DMS53 (cell line): Measurements from ENCODE around the gene RIIAD1.
"Not testable (repeated sequence)": the region's sequence is repeated elsewhere in the genome, so short reads cannot be mapped to it uniquely, and the experiment has no call there.

Experiments
- DNase-seq: peaks from one replicate; lab custom pipeline; 2025; lab: John Stamatoyannopoulos, UW

RIIAD1 gene

GRCh38 chr1:151711044-151711800 is 10.1 kb upstream of the RIIAD1 start:
- no peak for DNase-seq

- DNase-seq, result peak; percentile 96
These were observed 9.4 kb upstream of the RIIAD1 start for GRCh38 chr1:151711951-151712350.

GRCh38 chr1:151713044-151713443 is 8.3 kb upstream of the RIIAD1 start:
- DNase-seq, result peak; percentile 96

DNA sequence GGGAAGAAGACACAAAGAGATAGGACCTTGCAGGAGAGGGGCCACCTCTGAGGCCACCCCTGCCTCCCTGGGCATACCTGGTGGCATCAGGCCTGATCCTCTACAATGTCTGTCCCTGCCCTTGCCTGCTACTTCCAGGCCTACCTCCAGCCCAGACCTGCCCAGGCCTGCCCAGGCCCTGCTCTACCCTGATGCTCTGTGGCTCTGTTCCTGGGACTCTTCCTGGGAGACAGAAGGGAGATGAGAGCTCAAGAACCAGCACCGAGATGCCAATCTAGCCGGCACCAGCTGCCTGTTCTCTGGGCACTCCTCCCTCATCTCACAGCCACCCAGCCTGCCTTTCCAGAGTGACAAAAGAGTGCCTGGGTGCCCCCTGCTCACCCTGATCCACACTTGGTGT is 7.4 kb upstream of the RIIAD1 start:
- peak; percentile 71 for DNase-seq

GRCh38 chr1:151714820-151715725 is 6.2 kb upstream of the RIIAD1 start:
- peak; percentile 44 for DNase-seq

GRCh38 chr1:151715726-151716404 is 5.5 kb upstream of the RIIAD1 start:
- peak; percentile 79 for DNase-seq

- DNase-seq, result no peak
These were observed 4.9 kb upstream of the RIIAD1 start for GRCh38 chr1:151716405-151716762.

- peak; percentile 99 for DNase-seq
These were observed 4.3 kb upstream of the RIIAD1 start, which contains the start of gene CELF3 for GRCh38 chr1:151716771-151717631. TSS of gene CELF3 (minus strand) at chr1:151716803. CDS start at chr1:151716020, 783 bp downstream.

- DNase-seq, result peak; percentile 23
These were observed 3.3 kb upstream of the RIIAD1 start for GRCh38 chr1:151718011-151718431.

DNA sequence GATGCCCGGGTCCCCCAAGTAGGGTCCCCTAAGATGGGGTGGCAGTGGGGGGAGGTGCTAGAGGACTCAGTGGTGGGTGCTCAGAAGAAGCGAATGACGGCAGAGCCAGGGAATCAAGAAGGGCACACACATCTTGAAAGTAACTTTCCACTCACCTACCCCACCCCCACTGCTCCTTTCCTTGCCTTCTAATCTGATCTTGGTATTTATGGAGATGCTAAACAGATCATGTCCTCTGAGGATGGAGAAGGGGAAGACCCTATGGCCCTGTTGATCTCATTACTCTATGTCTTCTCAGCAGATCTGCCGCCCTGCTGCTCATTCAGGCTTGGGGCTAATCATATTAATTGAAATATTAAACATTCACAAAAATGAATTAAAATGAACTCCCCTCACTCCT is 2.7 kb upstream of the RIIAD1 start:
- no peak for DNase-seq

GRCh38 chr1:151720125-151720524 is 1.2 kb upstream of the RIIAD1 start:
- no peak for DNase-seq

DNA sequence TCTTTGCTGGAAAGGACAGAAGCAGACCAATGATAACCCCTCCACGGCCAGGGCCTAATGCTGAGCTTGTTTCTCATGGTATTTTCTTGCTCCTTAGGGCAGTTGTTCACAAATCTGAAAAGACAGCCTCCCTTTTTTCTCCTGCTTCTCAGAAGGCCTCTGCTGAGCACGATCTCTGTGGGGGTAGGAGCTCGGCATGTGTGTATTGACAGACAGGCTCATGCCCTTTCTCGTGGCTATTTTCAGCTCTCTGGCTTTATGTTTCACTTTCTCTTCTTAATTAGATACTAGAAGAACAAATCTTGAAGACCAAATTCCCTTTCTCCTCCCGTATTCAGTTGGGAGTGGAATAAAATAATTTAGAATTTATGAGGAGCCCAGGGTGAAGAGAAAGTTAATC is 768 bp upstream of the RIIAD1 start:
- no peak for DNase-seq

DNA sequence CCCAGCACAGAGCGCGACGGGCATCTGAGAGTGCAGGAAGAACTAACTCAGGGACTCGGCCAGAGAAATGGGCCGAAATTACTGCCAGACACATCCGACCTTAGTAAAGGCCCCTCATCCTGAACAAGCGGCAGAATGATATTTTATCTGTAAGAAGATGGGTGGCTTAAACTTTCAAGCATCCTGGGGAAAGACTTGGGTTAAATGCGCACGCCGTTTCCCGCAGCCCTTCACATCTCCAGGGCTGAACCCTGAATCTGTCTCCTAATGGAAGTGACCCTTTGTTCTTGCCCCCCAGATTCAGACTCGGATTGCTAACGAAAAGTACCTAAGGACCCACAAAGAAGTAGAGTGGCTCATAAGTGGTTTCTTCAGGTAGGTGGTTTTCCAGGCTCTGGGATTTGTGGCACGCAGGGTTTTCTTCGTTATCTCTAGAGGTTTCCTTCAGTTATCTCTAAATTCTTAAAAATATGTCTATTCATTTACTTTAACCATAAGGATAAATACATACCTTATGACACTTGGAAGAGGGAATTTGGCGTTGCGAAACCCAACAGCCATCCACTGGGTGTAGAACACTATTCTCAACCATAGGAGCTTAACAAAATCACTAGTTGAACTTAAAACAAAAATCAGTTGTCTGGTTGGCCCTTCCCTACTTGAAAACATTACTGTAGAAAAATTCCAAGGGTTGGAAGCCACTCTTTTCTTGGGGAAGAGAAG is 627 bp downstream of the RIIAD1 start:
- DNase-seq, result peak; percentile 41

DNA sequence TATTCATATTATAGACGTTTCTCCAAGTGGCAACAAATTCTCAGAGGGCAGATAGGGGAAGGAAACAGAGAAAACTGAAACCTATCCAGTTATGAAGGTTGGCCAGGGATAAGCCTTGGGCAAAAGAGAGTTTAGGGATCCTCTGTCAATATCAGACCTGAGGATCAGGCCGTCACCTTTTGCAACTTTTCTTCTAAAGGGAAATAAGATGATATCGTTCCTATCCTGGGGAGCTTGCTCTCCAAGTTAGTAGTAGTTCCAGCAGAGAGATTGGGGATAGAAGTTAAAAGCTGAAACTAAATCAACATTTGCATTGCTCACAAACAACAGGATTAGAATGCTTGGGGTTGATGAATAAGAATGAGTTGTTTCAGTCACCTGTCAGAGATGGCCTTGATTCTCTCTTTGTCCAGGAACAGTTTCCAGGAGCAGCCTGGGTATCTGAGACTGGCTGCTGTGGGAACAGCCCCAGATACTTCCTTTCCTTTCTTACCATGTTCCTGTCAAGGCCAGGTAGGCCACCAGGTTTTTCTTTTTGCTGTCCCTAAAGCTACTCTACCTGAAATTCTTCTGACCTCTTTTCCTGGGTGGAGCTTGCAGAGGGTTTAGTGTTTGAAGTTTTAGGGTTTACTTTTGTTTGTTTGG is 2.5 kb downstream of the RIIAD1 start:
- DNase-seq, result peak; percentile 31

DNA sequence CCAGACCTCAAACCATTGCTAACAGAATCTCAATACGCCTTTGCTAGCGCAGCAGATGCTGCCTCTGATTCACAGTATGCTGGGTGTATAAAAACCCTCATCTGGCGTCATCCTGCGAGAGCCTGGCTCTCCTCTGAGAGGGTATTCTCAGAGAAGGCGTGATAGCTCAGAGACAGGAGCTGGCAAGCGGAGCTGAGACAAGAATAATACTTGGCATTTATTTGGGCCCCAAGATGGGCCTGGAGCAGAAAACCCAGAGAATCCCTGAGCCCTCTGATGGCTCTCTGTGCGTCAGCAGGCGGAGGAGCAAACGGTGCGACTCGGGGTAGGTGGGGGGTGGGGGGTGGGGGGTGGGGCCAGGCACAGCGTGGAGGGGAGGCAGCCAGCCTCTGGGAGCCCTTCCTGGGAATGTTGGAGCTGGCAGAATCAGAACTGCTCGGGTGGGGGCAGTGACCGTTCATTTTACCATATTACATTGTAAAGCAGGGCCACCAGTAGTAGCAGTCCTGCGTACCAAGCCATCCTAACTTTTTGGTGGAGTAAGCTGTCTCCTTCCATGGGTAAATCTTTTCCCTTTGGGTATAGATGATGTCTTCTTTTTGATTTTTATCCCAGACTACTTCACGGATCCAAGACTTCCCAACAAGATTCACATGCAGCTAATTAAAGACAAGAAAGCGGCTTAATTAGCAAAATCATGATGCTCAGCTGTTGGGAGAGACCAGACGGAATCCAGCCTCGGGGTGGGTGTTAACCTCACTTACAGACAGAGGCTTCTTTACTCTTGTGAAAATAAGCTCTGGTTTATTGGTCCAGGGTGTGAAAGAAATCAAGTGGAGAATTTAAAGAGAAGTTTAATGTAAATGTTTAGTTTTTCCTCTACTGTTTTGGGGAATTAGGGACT is 7.1 kb downstream of the RIIAD1 start:
- DNase-seq, result no peak

DNA sequence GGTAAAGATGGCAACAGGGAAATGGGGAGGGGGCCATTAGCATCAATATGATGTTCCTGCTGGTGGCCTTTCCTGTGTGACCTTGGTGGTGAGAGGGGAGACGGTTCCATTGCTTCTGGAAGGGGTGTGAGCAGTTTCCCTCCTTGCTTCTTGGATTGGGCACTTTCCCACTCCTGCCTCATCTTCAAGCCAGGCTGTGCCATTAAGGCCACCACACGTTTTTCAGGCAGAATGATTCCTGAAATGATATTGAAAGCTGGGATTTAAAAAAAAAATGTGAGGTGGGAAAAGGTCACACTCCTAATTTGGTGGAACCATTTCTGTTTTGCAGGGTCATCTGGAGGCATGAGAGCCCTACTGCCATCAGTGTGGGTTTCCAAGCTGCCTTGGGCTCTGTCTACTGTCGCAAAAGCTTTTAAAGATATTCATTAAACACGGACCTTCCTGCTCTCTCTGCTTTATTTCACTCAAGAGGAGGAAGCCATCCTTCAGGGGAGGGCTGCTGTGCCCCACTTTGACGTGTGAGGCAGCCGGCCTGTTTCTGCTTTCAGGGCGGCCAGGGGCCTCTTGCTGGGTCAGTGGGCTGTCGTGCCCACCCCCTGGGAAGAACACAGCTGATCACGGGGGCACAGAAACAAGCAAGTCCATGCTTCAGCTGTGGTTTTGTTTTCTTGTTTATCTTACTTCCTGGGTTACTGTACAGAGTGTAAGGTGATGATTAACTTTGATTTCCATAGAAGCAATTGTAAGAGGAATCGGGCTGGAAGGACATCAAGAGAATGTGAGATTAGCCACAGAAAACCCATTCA is 8.0 kb downstream of the RIIAD1 start:
- peak; percentile 73 for DNase-seq

DNA sequence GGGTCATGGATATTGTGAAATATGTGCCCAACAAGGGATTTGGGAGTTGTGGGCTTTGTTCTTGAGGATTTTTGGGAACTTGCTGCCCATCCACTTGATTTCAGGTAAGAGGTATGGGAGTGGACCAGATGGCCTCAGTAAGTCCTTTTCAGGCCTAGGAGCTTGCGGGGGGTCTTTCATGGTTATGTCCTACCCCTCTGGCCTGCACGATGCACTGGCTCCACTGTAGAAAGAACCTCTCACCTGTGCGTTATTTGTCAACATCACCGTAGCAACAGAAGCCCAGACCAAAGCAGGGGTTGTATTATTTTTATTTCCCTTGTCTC is 8.6 kb downstream of the RIIAD1 start:
- DNase-seq, result peak; percentile 58

DNA sequence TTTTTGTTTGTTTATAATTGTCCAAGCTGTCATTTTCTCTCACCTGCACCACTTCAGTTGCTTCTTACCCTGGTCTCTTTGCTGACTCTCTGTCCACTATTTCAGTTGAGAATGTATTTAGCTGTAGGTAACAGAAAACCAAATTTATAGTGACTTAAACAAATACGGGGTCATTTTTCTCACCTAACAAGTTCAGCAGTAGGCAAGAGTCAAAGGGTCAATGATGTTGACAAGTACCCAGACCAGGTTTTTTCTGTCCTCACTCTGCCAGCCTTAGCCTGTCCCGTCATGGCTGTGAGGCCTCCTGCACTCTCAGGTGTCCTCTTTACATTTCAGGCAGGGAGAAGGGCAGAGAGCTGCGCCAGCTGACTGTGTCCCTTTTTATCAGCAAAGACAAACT is 11.8 kb downstream of the RIIAD1 start:
- DNase-seq, result peak; percentile 70

GRCh38 chr1:151733995-151734394 is 12.7 kb downstream of the RIIAD1 start:
- DNase-seq, result not testable (repeated sequence)
